Gastroesophageal sphincter (tissue), 4 donors: ENCODE measurements around the gene NXPE3. TPM values are rescaled to one million over a fixed set of nuclear protein-coding genes. Genes with fewer than 3 reads are reported as not detected.

Source experiments
- ATAC-seq: fragments of 150-250 bp; one replicate; pipeline ENCODE4 v1.9.1; 2016; ENCODE audit warnings: mild to moderate bottlenecking, moderate library complexity
- H3K27ac ChIP-seq, 4 donors: fragments of 200-600 bp; sonication (generic) in 3 of 4; 1 replicate in 3 of 4; 2 replicates in 1 of 4; pipeline ENCODE4 v1.5.1; 2016 to 2019
- H3K27me3 ChIP-seq: fragments of 200-600 bp; sonication (generic); one replicate; pipeline ENCODE4 v1.5.1; 2019
- H3K36me3 ChIP-seq, 2 donors: fragments of 200-600 bp; sonication (generic); one replicate each; pipeline ENCODE4 v1.5.1; 2019; ENCODE audit warnings: control low read depth in 1 of 2
- H3K4me1 ChIP-seq, 3 donors: fragments of 200-600 bp; sonication (generic); 1 replicate in 2 of 3; 2 replicates in 1 of 3; pipeline ENCODE4 v1.5.1; 2016 to 2019; ENCODE audit warnings: control low read depth in 2 of 3
- H3K4me3 ChIP-seq, 2 donors: fragments of 200-600 bp; sonication (generic); one replicate each; pipeline ENCODE4 v1.5.1; 2019; ENCODE audit warnings: mild to moderate bottlenecking in 1 of 2, moderate library complexity in 1 of 2
- H3K9me3 ChIP-seq, 3 donors: fragments of 200-600 bp; sonication (generic); one replicate each; pipeline ENCODE4 v1.5.1; 2017 to 2019; ENCODE audit warnings: control low read depth in 2 of 3
- EP300 ChIP-seq: sonication (generic); formaldehyde crosslinking; IDR thresholded peaks from one replicate; pipeline ENCODE4 v1.6.1; 2017; ENCODE audit warnings: antibody characterized with exemption, mild to moderate bottlenecking
- POLR2A ChIP-seq, 2 donors: fragments of 450-650 bp; IDR thresholded peaks; one replicate each; pipeline ENCODE4 v1.6.1; 2017; ENCODE audit warnings: antibody characterized with exemption in 2 of 2, mild to moderate bottlenecking in 2 of 2, moderate library complexity in 1 of 2
- POLR2AphosphoS5 ChIP-seq: sonication (generic); formaldehyde crosslinking; IDR thresholded peaks from one replicate; pipeline ENCODE4 v1.6.1; 2017; ENCODE audit warnings: antibody characterized with exemption
- WGBS, 2 donors: methylation state at CpG; one replicate each; pipeline ENCODE4 v1.1.5; 2018; ENCODE audit warnings: low coverage in 1 of 2; 5-methylcytosine and 5-hydroxymethylcytosine counted together
- total RNA-seq, 4 donors: library from RNA; depleted of rRNA; stranded (reverse); fragments of >200 nt; gene quantifications; one replicate each; pipeline ENCODE4 v1.1.0, GENCODE V29; 2016
- TF ChIP-seq, protein P1 (sequence below), 4 experiments: fragments of 200-600 bp in 2 of 4; fragments of 450-650 bp in 2 of 4; sonication (generic) in 1 of 4; IDR thresholded peaks; one replicate each; pipeline ENCODE4 v1.5.1; 2017 to 2019; ENCODE audit warnings: antibody characterized with exemption in 4 of 4, mild to moderate bottlenecking in 2 of 4, moderate library complexity in 2 of 4

The NXPE3 gene
- total RNA-seq, 4 donors from 2014 or later = 12.5 to 32.8 (median 18.9) TPM

DNA sequence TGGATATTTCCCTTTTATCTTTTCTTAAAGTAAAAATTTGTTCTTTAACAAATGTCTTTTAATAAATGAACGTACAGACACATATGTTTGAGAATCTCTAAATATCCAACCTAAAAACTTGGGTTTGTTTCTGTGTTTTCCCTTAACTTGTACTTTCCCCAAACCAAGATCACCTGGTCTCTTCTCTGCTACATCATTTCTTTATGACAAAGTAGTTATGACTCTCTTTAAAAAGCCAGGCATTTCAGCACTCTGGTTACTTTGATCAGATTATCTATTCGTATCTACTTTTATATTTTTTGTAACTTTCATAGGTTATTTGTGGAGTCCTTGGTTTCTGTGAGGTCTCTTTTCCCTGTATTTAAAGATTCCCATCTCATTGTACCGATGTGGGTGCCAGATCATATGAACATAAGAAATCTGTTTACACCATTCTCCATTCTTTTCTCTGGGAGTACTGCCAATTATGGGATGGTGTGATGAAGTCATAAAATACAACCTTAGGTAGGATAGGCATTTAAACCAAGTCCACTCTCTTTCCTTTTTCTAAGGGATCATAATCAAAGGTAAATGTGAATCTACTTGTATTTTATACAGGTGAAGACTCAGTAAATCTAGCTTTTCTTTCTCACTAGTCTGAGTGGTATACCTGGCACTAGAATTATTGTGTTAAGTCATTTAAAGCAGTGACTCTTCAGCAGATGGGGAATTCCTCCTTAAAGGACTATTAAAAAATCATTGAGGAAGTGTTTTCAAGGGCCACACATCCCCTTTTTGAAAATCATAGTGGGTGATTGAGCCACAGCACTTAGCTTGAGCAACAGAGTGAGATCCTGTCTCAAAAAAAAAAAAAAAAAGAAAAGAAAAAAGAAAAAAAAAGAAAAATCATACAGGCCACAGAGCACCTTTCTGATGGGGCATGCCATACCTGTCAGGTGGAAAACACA is 57.9 kb downstream of the NXPE3 start:
- no peaks in the 10 kb centered on the region for H3K36me3 ChIP-seq
- no peak overlapping the region for H3K4me3 ChIP-seq
- no peaks in the 10 kb centered on the region for H3K9me3 ChIP-seq
- no peaks in the 10 kb centered on the region for H3K27me3 ChIP-seq
- H3K4me1 ChIP-seq = peaks cover 0 to 49% (median 18%) of the 10 kb centered on the region in 3 donors
- peak; percentile 39 for TF ChIP-seq POLR2AphosphoS5
- TF ChIP-seq EP300 = no peak
- ATAC-seq = peak; percentile 77
- WGBS, 2 donors = 43 to 45% methylated on average over 3 of the region's 3 CpGs
- peak overlapping the region; percentile 57 to 80 (median 69) for H3K27ac ChIP-seq

DNA sequence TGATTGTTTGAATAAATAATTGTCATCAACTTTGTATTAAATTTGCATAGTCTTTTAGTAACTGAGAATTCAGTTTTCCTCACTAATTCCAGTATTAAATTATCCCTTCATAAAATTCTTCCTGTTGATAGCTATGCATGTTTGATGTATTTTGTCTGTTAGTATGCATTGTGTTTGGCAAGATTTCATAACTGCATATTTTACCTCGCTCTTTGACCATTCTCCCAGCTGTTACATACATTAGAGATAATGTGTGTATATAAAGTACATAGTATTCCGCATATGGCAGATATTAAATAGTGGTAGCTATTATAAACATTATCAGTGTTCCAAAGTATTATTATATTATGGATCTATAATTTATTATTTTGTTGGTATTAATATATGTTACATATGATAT is 59.7 kb downstream of the NXPE3 start:
- peak overlapping the region in 1 of 4 donors; percentile 21 for H3K27ac ChIP-seq

DNA sequence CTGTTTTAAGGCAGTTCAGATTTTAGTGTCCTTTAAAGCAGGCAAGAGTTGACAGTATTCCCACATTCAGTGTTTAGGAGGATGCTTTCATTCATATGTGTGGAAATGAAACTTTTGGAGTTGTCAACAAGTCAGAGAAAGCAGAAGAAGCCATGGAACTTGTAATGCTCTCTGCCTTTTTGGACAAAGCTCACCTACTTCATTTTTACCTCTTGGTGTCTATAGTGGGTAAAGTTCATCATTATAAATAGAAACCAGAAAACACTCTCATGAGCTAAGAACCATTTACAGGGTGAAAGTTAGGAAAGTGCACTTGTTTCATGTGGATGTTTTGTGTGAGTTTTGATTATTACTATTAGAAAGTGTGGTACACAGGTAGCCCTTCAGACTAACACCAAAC is 61.1 kb downstream of the NXPE3 start:
- Histone ChIP-seq H3K9me3 (no peaks in the 10 kb centered on the region), H3K27me3 (no peaks in the 10 kb centered on the region), H3K4me3 (no peak overlapping the region), H3K36me3 (no peaks in the 10 kb centered on the region), H3K27ac (no peak overlapping the region), H3K4me1 (peaks cover 0 to 36% (median 18%) of the 10 kb centered on the region in 3 donors)
- no peak for TF ChIP-seq POLR2AphosphoS5
- no peak for TF ChIP-seq EP300
- TF ChIP-seq, protein P1, sequence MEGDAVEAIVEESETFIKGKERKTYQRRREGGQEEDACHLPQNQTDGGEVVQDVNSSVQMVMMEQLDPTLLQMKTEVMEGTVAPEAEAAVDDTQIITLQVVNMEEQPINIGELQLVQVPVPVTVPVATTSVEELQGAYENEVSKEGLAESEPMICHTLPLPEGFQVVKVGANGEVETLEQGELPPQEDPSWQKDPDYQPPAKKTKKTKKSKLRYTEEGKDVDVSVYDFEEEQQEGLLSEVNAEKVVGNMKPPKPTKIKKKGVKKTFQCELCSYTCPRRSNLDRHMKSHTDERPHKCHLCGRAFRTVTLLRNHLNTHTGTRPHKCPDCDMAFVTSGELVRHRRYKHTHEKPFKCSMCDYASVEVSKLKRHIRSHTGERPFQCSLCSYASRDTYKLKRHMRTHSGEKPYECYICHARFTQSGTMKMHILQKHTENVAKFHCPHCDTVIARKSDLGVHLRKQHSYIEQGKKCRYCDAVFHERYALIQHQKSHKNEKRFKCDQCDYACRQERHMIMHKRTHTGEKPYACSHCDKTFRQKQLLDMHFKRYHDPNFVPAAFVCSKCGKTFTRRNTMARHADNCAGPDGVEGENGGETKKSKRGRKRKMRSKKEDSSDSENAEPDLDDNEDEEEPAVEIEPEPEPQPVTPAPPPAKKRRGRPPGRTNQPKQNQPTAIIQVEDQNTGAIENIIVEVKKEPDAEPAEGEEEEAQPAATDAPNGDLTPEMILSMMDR (IDR thresholded peaks at IDR 0.05) = no peak
- TF ChIP-seq POLR2A (IDR thresholded peaks at IDR 0.05) = no peak
- no peak for ATAC-seq

More for the DNA sequence above, 59.7 kb downstream of the NXPE3 start:
- Histone ChIP-seq H3K9me3 (no peaks in the 10 kb centered on the region), H3K4me3 (no peak overlapping the region), H3K36me3 (no peaks in the 10 kb centered on the region), H3K27me3 (no peaks in the 10 kb centered on the region), H3K4me1 (peaks cover 0 to 45% (median 18%) of the 10 kb centered on the region in 3 donors)
- TF ChIP-seq, protein P1 (IDR thresholded peaks at IDR 0.05) = no peak
- TF ChIP-seq POLR2AphosphoS5 (no peak), POLR2A (IDR thresholded peaks at IDR 0.05) (no peak), EP300 (no peak)
- ATAC-seq = no peak
- WGBS, 2 donors = 92 to 98% methylated on average over 2 of the region's 2 CpGs

DNA sequence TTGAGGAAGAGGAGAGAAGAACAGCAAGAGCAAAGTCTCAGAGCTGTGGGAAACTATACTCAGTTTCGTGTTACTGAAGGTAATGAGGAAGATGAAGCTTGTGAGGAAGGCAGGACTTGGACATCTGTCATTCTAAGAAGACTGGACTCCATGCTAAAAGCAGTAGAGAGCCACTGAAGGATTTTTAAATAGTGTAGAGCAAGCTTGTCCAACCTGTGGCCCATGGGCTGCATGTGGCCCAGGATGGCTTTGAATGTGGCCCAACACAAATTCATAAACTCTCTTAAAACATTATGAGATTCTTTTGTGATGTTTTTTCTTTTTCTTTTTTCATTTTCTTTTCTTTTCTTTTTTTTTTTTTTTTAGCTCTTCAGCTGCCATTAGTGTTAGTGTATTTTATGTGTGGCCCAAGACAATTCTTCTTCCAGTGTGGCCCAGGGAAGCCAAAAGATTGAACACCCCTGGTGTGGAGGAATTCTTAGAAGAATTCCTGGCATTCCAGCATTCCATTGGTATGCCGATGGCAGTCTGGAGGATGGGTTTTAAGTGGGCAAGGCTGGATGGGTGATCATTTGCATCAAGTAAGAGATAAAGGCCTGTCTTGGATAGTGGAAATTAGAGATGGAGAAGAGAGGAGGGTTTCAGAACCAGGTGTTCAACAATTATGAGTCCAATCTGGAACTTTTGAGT is 63.4 kb downstream of the NXPE3 start:
- no peak for TF ChIP-seq EP300
- TF ChIP-seq, protein P1 (IDR thresholded peaks at IDR 0.05) = no peak
- no peak for TF ChIP-seq POLR2AphosphoS5
- no peak for TF ChIP-seq POLR2A (IDR thresholded peaks at IDR 0.05)
- H3K9me3 ChIP-seq = no peaks in the 10 kb centered on the region
- no peak overlapping the region for H3K27ac ChIP-seq
- H3K36me3 ChIP-seq = no peaks in the 10 kb centered on the region
- no peak for ATAC-seq
- H3K27me3 ChIP-seq = no peaks in the 10 kb centered on the region
- H3K4me1 ChIP-seq = peaks cover 0 to 21% (median 11%) of the 10 kb centered on the region in 3 donors
- 78 to 100% methylated on average over 1 to 2 of the region's 2 CpGs for WGBS, 2 donors
- H3K4me3 ChIP-seq = no peak overlapping the region

DNA sequence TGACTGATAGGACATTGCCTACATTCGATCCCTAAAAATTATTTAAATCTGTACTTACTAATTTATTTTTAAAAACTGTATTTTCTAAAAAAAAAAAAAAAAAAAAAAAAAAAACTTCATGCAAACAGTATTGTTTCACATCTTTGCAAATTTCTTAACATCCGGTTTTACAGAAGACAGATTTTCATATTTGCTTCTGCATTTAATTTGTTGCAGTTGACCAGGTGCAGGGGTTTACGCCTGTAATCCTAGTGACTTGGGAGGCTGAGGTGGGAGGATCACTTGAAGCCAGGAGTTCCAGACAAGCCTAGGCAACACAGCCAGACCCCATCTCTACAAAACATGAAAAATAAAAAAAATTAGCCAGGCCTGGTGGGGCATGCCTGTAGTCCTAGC is 63.9 kb downstream of the NXPE3 start:
- WGBS, 2 donors = 90 to 99% methylated on average over 3 of the region's 3 CpGs
- TF ChIP-seq POLR2A (IDR thresholded peaks at IDR 0.05) (no peak), POLR2AphosphoS5 (no peak), EP300 (no peak)
- TF ChIP-seq, protein P1 (IDR thresholded peaks at IDR 0.05) = no peak
- H3K4me1 ChIP-seq = peaks cover 2 to 21% (median 8%) of the 10 kb centered on the region in 3 donors
- no peaks in the 10 kb centered on the region for H3K9me3 ChIP-seq
- no peak overlapping the region for H3K27ac ChIP-seq
- H3K36me3 ChIP-seq = no peaks in the 10 kb centered on the region
- no peaks in the 10 kb centered on the region for H3K27me3 ChIP-seq
- H3K4me3 ChIP-seq = no peak overlapping the region
- ATAC-seq = no peak
